Brain pericyte (primary cell): Measurements from ENCODE around the gene DDIT3.

Experiments
- DNase-seq: peaks from one replicate; pipeline ENCODE4 v3.0.0-alpha.2; 2012; ENCODE audit warnings: low read depth, low spot score

The DDIT3 gene

GRCh38 chr12:57469296-57470164 is 50.8 kb downstream of the DDIT3 start:
- DNase-seq: no peak

- no peak for DNase-seq
These were observed 52.4 kb downstream of the DDIT3 start for GRCh38 chr12:57467915-57468314.

GRCh38 chr12:57467212-57467874 is 53.0 kb downstream of the DDIT3 start:
- DNase-seq: no peak
